K562 (cell line): ENCODE measurements around the gene HADHA. TPM values are rescaled to one million over a fixed set of nuclear protein-coding genes. Genes with fewer than 3 reads are reported as not detected.
A peak's percentile ranks its signal among the peaks of the same experiment; 100 is the strongest.

Source experiments
- ATAC-seq: fragments of 200-7000 bp; cut with Tn5 transposase; 3 replicates; pipeline ENCODE4 v1.9.1; 2020; ENCODE audit warnings: moderate library complexity
- BruUV-seq: library from RNA; stranded (reverse); fragments of 400-500 nt; replicated peaks from 2 replicates; lab custom pipeline; 2021; lab: Mats Ljungman, UMichigan
- CTCF ChIA-PET: fragments of 300-600 bp; formaldehyde crosslinking; extraction: SDS; loops from one replicate; lab custom pipeline; 2021; ENCODE audit warnings: low intra/inter-chr PET ratio; lab: Yijun Ruan, JAX
- POLR2A ChIA-PET: fragments of 300-600, 350-650 bp; sonication (Branson Sonifier 250); formaldehyde crosslinking; extraction: SDS; loops from one replicate; lab custom pipeline; 2021; ENCODE audit warnings: antibody characterized with exemption, inconsistent platforms; lab: Yijun Ruan, JAX
- DNase-seq, 4 experiments: peaks; one replicate each; pipeline versions ENCODE4 v3.0.0 to v3.0.0-alpha.2; 2011 to 2018; ENCODE audit warnings: low spot score in 3 of 4, mixed read lengths in 3 of 4; ENCODE audit errors: extremely low read depth in 1 of 4
- FAIRE-seq: peaks from 2 replicates; lab custom pipeline; 2011; peaks lifted over from hg19 to GRCh38; lab: Jason Lieb, UNC
- H2AFZ ChIP-seq: 2 replicates; pipeline ENCODE4 v1.6.0; 2011; ENCODE audit warnings: low read depth, low read length, control low read depth, inconsistent platforms
- H3K27ac ChIP-seq: fragments of 200-600 bp; 3 replicates; pipeline ENCODE4 v1.8.0; 2011; ENCODE audit warnings: low read depth, mild to moderate bottlenecking, control low read depth, inconsistent platforms, low read length, moderate library complexity, mixed read lengths; ENCODE audit errors: extremely low read depth
- H3K27me3 ChIP-seq, 2 experiments: fragments of 300-600 bp in 1 of 2; 2 replicates in 1 of 2; 3 replicates in 1 of 2; pipeline versions ENCODE4 v1.6.0 to v1.8.0; 2011; ENCODE audit warnings: inconsistent platforms in 2 of 2, low read length in 2 of 2, mild to moderate bottlenecking in 1 of 2, mixed read lengths in 1 of 2, moderate library complexity in 1 of 2; ENCODE audit not compliant: control insufficient read depth in 2 of 2, insufficient read depth in 2 of 2
- H3K36me3 ChIP-seq: fragments of 300-600 bp; 3 replicates; pipeline ENCODE4 v1.8.0; 2011; ENCODE audit warnings: mild to moderate bottlenecking, low read length, inconsistent platforms; ENCODE audit not compliant: control insufficient read depth, insufficient read depth
- H3K4me1 ChIP-seq, 2 experiments: fragments of 200-600 bp in 1 of 2; replicated peaks in 1 of 2; 2 replicates in 1 of 2; 3 replicates in 1 of 2; pipeline versions ENCODE4 v1.5.1 to v1.8.0; 2011; ENCODE audit warnings: inconsistent platforms in 2 of 2, low read length in 2 of 2, mild to moderate bottlenecking in 1 of 2, mixed read lengths in 1 of 2, moderate library complexity in 1 of 2; ENCODE audit not compliant: control insufficient read depth in 2 of 2, insufficient read depth in 2 of 2
- H3K4me2 ChIP-seq: 2 replicates; pipeline ENCODE4 v1.6.1; 2011; ENCODE audit warnings: low read length, control low read depth, inconsistent platforms, mixed read lengths; ENCODE audit not compliant: insufficient read depth
- H3K4me3 ChIP-seq: fragments of 200-600 bp; sonication (generic), shearing (Covaris generic); 2 replicates; pipeline ENCODE4 v1.5.1; 2016; ENCODE audit warnings: control low read depth, inconsistent platforms
- H3K79me2 ChIP-seq: fragments of 200-600 bp; 3 replicates; pipeline ENCODE4 v1.8.0; 2011; ENCODE audit warnings: low read length, inconsistent platforms; ENCODE audit not compliant: control insufficient read depth, insufficient read depth
- H3K9ac ChIP-seq, 2 experiments: 2 replicates each; pipeline versions ENCODE4 v1.6.0 to v1.6.1; 2011; ENCODE audit warnings: low read depth in 2 of 2, low read length in 2 of 2, control low read depth in 1 of 2, inconsistent platforms in 1 of 2, mild to moderate bottlenecking in 1 of 2, mixed read lengths in 1 of 2; ENCODE audit not compliant: insufficient read depth in 1 of 2
- H3K9me1 ChIP-seq: one replicate; pipeline ENCODE4 v1.6.0; 2011; ENCODE audit warnings: inconsistent platforms, mild to moderate bottlenecking, low read length, moderate library complexity; ENCODE audit not compliant: control insufficient read depth, insufficient read depth
- H3K9me3 ChIP-seq: replicated peaks from 2 replicates; pipeline ENCODE4 v1.5.1; 2011; ENCODE audit warnings: low read depth, low read length, inconsistent platforms; ENCODE audit not compliant: control insufficient read depth, insufficient read depth
- H4K20me1 ChIP-seq: replicated peaks from 2 replicates; pipeline ENCODE4 v1.6.1; 2011; ENCODE audit warnings: low read length, inconsistent platforms, mixed read lengths; ENCODE audit not compliant: control insufficient read depth, insufficient read depth
- CCNT2 ChIP-seq: IDR thresholded peaks from 2 replicates; pipeline ENCODE4 v1.6.1; 2011; ENCODE audit warnings: borderline replicate concordance, low read depth, mild to moderate bottlenecking, moderate library complexity, mixed read lengths, low read length; ENCODE audit not compliant: insufficient read length; ENCODE audit errors: extremely low read depth
- CREB1 ChIP-seq, 2 experiments: sonication (generic) in 1 of 2; formaldehyde crosslinking in 1 of 2; IDR thresholded peaks; 2 replicates each; pipeline versions ENCODE4 v1.6.1 to v1.8.0; 2012 to 2022; ENCODE audit warnings: inconsistent platforms in 1 of 2, mild to moderate bottlenecking in 1 of 2, missing genetic modification reagents in 1 of 2, moderate library complexity in 1 of 2
- KDM1A ChIP-seq, 2 experiments: fragments of 450-650 bp; IDR thresholded peaks; 2 replicates each; pipeline ENCODE4 v1.6.1; 2016; ENCODE audit warnings: mild to moderate bottlenecking in 2 of 2
- MAZ ChIP-seq, 2 experiments: fragments of 450-650 bp in 1 of 2; sonication (generic) in 1 of 2; formaldehyde crosslinking; IDR thresholded peaks in 1 of 2; conservative IDR thresholded peaks in 1 of 2; 2 replicates each; pipeline versions ENCODE4 v1.4.0 to v1.5.0; 2020; ENCODE audit warnings: mild to moderate bottlenecking in 1 of 2, missing genetic modification reagents in 1 of 2
- NR3C1 ChIP-seq: sonication (generic); formaldehyde crosslinking; IDR thresholded peaks from 2 replicates; pipeline ENCODE4 v1.8.1; 2022; ENCODE audit warnings: missing genetic modification reagents
- SP1 ChIP-seq: sonication (generic); formaldehyde crosslinking; IDR thresholded peaks from 2 replicates; pipeline ENCODE4 v1.8.1; 2022; ENCODE audit warnings: mild to moderate bottlenecking, missing genetic modification reagents
- THRA ChIP-seq: fragments of 450-650 bp; IDR thresholded peaks from 2 replicates; pipeline ENCODE4 v1.6.1; 2017; ENCODE audit warnings: mild to moderate bottlenecking, moderate library complexity
- XRCC5 ChIP-seq: fragments of 200-400 bp; formaldehyde crosslinking; IDR thresholded peaks from 2 replicates; pipeline ENCODE4 v1.6.1; 2017; ENCODE audit warnings: low read depth, mild to moderate bottlenecking, low read length
- ZBED1 ChIP-seq: IDR thresholded peaks from 2 replicates; pipeline ENCODE4 v1.6.1; 2014
- ZFX ChIP-seq: sonication (generic); formaldehyde crosslinking; IDR thresholded peaks from 2 replicates; pipeline ENCODE4 v1.8.0; 2022; ENCODE audit warnings: mild to moderate bottlenecking, missing genetic modification reagents, moderate library complexity
- ZNF239 ChIP-seq: fragments of 250-450 bp; sonication (Bioruptor Pico); IDR thresholded peaks from 2 replicates; pipeline ENCODE4 v1.4.0; 2020; ENCODE audit warnings: mild to moderate bottlenecking
- ZNF347 ChIP-seq: fragments of 450-650 bp; formaldehyde crosslinking; IDR thresholded peaks from 2 replicates; pipeline ENCODE4 v1.4.0; 2020; ENCODE audit warnings: low read depth, mild to moderate bottlenecking, moderate library complexity
- ZSCAN32 ChIP-seq: fragments of 450-650 bp; formaldehyde crosslinking; IDR thresholded peaks from 2 replicates; pipeline ENCODE4 v1.4.0; 2020; ENCODE audit warnings: mild to moderate bottlenecking, moderate library complexity
- WGBS: fragments of 100-300 bp; shearing (Covaris generic); methylation state at CpG from one replicate; pipeline ENCODE4 v1.1.6; 2016; ENCODE audit warnings: low coverage, mixed read lengths; ENCODE audit not compliant: insufficient coverage; ENCODE audit errors: missing lambda C conversion rate; 5-methylcytosine and 5-hydroxymethylcytosine counted together
- in situ Hi-C: fragments of 300-500 bp; cut with MboI; formaldehyde crosslinking; loops from 4 replicates; pipeline ENCODE4 v1.15.0; 2018; ENCODE audit warnings: inconsistent platforms, mixed read lengths
- intact Hi-C: fragments of 100-400 bp; cut with micrococcal nuclease; formaldehyde crosslinking; loops from 2 replicates; pipeline ENCODE4 v1.14.2; 2022
- polyA plus RNA-seq, 8 experiments: library from polyadenylated mRNA; depleted of rRNA in 4 of 8; stranded (reverse) in 5 of 8; unstranded in 3 of 8; fragments of >200 nt; fragmentation: Nextera tagmentation in 2 of 8; fragmentation: Illumina TruSeq in 1 of 8; extraction: Ambion mirVana in 2 of 8; extraction: Trizol in 1 of 8; gene quantifications; 2 replicates each; pipeline versions ENCODE4 v1.2.1 to v1.2.3, GENCODE V29; 2011 to 2014; ENCODE audit warnings: inconsistent platforms in 1 of 8, missing spikeins in 1 of 8
- total RNA-seq, 7 experiments: library from RNA; depleted of rRNA in 6 of 7; stranded (reverse); fragments of >200 nt in 6 of 7; fragmentation: Illumina TruSeq in 2 of 7; extraction: Trizol in 2 of 7; gene quantifications; 2 replicates each; pipeline versions ENCODE4 v1.2.1 to v1.2.3, GENCODE V29; 2011 to 2021; ENCODE audit warnings: low replicate concordance in 1 of 7
- TF ChIP-seq, protein P1 (sequence below): sonication (generic); formaldehyde crosslinking; IDR thresholded peaks from 2 replicates; pipeline ENCODE4 v1.8.1; 2023; ENCODE audit warnings: mild to moderate bottlenecking, missing genetic modification reagents

HADHA gene
- total and polyA plus RNA-seq, 9 of the 15 experiments (the other 6 are each of a cell fraction or from before 2014, with no cell fraction given), result 145 to 326 (median 202) TPM

DNA sequence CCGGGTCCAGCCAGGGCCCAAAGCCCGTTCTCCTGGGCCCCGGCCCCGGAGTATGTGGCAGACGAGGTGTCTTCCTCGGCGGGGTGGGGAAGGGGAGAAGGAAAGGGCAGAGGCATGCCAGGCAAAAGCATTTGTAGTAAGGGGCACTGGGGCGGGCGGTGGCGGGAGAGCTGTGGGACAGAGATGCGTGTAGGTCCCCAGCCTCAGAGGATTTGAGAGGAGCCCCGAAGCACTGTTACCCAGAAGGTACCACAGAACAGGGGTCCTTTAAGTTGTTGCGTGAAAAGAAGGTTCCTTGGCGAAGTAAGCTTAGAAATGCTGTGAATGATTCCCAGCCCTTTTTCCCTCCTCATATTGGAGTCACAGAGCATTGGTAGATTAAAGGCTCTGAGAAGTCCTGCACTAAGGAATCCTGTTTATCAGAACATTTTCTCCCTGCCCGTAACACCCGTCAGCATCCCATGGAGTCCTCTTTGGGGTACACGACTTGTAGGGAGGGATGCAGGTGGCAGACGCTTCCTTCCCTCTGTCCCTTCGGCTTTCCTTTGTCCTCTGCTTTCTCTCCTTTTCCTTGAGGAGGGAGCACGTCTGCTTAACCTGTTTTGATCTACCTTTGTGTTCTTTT is 59.0 kb downstream of the HADHA start:
- DNase-seq (peak in 1 of 4 experiments; percentile 42), FAIRE-seq (peak; percentile 51), ATAC-seq (peak; percentile 6)
- Histone ChIP-seq H3K4me2 (peak overlapping the region; percentile 77), H3K9me1 (no peaks in the 10 kb centered on the region), H3K36me3 (peaks cover 23% of the 10 kb centered on the region; the same call in 2 of the 3 replicates), H4K20me1 (peaks cover under 1% of the 10 kb centered on the region; the same call in 1 of the 2 replicates), H3K9me3 (no peaks in the 10 kb centered on the region), H3K79me2 (peaks cover 9% of the 10 kb centered on the region; the same call in 2 of the 3 replicates), H3K27me3 (no peaks in the 10 kb centered on the region), H3K4me3 (peak overlapping the region; percentile 68), H3K4me1 (peaks cover 14 to 35% of the 10 kb centered on the region in 2 experiments; a peak in 4 of 5 replicates), H3K9ac (peak overlapping the region; percentile 79 to 92), H2AFZ (peak overlapping the region; percentile 85), H3K27ac (peak overlapping the region; percentile 69; the same call in 2 of the 3 replicates)
- intact Hi-C loops (no loop called here), in situ Hi-C loops (no loop called here)
- ChIA-PET CTCF (interaction anchor here (0.5 to 1.2 kb wide), 3 partner anchors 10 to 38 kb away, joined by 3 to 5 read pairs (median 4); no protein-coding TSS in a partner anchor), POLR2A (interaction anchor here (0.5 to 1.4 kb wide), 3 partner anchors 12 to 59 kb away, joined by 3 to 4 read pairs (median 4); partner anchors contain the start of genes HADHA and HADHB)
- 43% methylated on average over 9 of the region's 20 CpGs for whole genome bisulfite sequencing
- TSS peak; percentile 60 for BruUV-seq
- TF ChIP-seq KDM1A (IDR thresholded peaks at IDR 0.05), result 0 out of 4 replicates have a peak, but pooled peaks of 1 of the 2 experiments have one; percentile 12
- TF ChIP-seq MAZ (CRISPR knock-in tag; conservative IDR thresholded peaks at IDR 0.05 in 1 of 2, IDR thresholded peaks at IDR 0.05 in 1 of 2), result peak in 1 of 2 experiments; percentile 7; a peak in 1 of 4 replicates
- peak; percentile 15; the same call in 1 of the 2 replicates for TF ChIP-seq SP1 (CRISPR knock-in tag)
- TF ChIP-seq ZFX (CRISPR knock-in tag), result peak; percentile 38; the same call in 1 of the 2 replicates
- TF ChIP-seq CCNT2, result no peak
- TF ChIP-seq ZNF347, result no peak
- TF ChIP-seq, protein P1, sequence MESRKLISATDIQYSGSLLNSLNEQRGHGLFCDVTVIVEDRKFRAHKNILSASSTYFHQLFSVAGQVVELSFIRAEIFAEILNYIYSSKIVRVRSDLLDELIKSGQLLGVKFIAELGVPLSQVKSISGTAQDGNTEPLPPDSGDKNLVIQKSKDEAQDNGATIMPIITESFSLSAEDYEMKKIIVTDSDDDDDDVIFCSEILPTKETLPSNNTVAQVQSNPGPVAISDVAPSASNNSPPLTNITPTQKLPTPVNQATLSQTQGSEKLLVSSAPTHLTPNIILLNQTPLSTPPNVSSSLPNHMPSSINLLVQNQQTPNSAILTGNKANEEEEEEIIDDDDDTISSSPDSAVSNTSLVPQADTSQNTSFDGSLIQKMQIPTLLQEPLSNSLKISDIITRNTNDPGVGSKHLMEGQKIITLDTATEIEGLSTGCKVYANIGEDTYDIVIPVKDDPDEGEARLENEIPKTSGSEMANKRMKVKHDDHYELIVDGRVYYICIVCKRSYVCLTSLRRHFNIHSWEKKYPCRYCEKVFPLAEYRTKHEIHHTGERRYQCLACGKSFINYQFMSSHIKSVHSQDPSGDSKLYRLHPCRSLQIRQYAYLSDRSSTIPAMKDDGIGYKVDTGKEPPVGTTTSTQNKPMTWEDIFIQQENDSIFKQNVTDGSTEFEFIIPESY (CRISPR knock-in tag), result peak; percentile 63
- 0 out of 2 replicates have a peak, but pooled peaks have one; percentile 0 for TF ChIP-seq NR3C1 (CRISPR knock-in tag)
- no peak for TF ChIP-seq CREB1 (IDR thresholded peaks at IDR 0.05)
- 0 out of 2 replicates have a peak, but pooled peaks have one; percentile 6 for TF ChIP-seq CREB1 (CRISPR knock-in tag; IDR thresholded peaks at IDR 0.05)
- TF ChIP-seq ZBED1, result no peak
- TF ChIP-seq ZNF239 (CRISPR knock-in tag), result peak; percentile 100
- TF ChIP-seq THRA, result no peak
- 0 out of 2 replicates have a peak, but pooled peaks have one; percentile 22 for TF ChIP-seq ZSCAN32 (CRISPR knock-in tag)
- 0 out of 2 replicates have a peak, but pooled peaks have one; percentile 39 for TF ChIP-seq XRCC5
